Sigmoid colon (tissue), 7 donors: Measurements from ENCODE around the gene LSR. TPM values are rescaled to one million over a fixed set of nuclear protein-coding genes. Genes with fewer than 3 reads are reported as not detected.

Experiments
- DNase-seq: peaks from one replicate; pipeline ENCODE4 v3.0.0-alpha.2; 2019
- H3K27ac ChIP-seq, 4 donors: fragments of 200-600 bp; sonication (generic); one replicate each; pipeline ENCODE4 v1.5.1; 2016 to 2019; ENCODE audit warnings: mild to moderate bottlenecking in 1 of 4
- H3K27me3 ChIP-seq, 3 donors: fragments of 200-600 bp; sonication (generic); one replicate each; pipeline ENCODE4 v1.5.1; 2019; ENCODE audit warnings: mild to moderate bottlenecking in 1 of 3
- H3K36me3 ChIP-seq, 4 donors: fragments of 200-600 bp; sonication (generic); one replicate each; pipeline ENCODE4 v1.5.1; 2016 to 2019
- H3K4me1 ChIP-seq, 4 donors: fragments of 200-600 bp; sonication (generic); one replicate each; pipeline ENCODE4 v1.5.1; 2017 to 2019
- H3K4me3 ChIP-seq, 4 donors: fragments of 200-600 bp; sonication (generic); one replicate each; pipeline ENCODE4 v1.5.1; 2017 to 2019; ENCODE audit warnings: mild to moderate bottlenecking in 2 of 4, moderate library complexity in 1 of 4
- H3K9me3 ChIP-seq, 4 donors: fragments of 200-600 bp in 3 of 4; sonication (generic) in 3 of 4; one replicate each; pipeline versions ENCODE4 v1.5.1 to v1.6.1; 2013 to 2019
- EP300 ChIP-seq, 4 donors: sonication (generic); formaldehyde crosslinking; IDR thresholded peaks; one replicate each; pipeline ENCODE4 v1.6.1; 2017; ENCODE audit warnings: antibody characterized with exemption in 4 of 4
- POLR2A ChIP-seq, 2 donors: fragments of 450-650 bp; IDR thresholded peaks; one replicate each; pipeline ENCODE4 v1.6.1; 2016; ENCODE audit warnings: antibody characterized with exemption in 2 of 2, mild to moderate bottlenecking in 2 of 2, moderate library complexity in 2 of 2
- POLR2AphosphoS5 ChIP-seq, 4 donors: sonication (generic); formaldehyde crosslinking; IDR thresholded peaks; one replicate each; pipeline ENCODE4 v1.6.1; 2017; ENCODE audit warnings: antibody characterized with exemption in 4 of 4
- WGBS, 2 donors: extraction: QIAGEN DNeasy Blood & Tissue Kit; methylation state at CpG; one replicate each; pipeline ENCODE4 v1.1.7; 2013; 5-methylcytosine and 5-hydroxymethylcytosine counted together
- intact Hi-C: fragments of 100-400 bp; cut with DNase I; formaldehyde crosslinking; loops from one replicate; pipeline ENCODE4 v1.15.1; 2023
- polyA plus RNA-seq, 3 donors: library from polyadenylated mRNA; stranded (reverse); fragments of 200-250 nt; gene quantifications; one replicate each; pipeline ENCODE4 v1.2.3, GENCODE V29; 2013
- total RNA-seq, 4 donors: library from RNA; depleted of rRNA; stranded (reverse); fragments of >200 nt; gene quantifications; one replicate each; pipeline ENCODE4 v1.1.0, GENCODE V29; 2016
- TF ChIP-seq, protein P1 (sequence below), 4 experiments: fragments of 450-650 bp in 3 of 4; fragments of 200-600 bp in 1 of 4; IDR thresholded peaks; one replicate each; pipeline ENCODE4 v1.5.1; 2016 to 2019; ENCODE audit warnings: antibody characterized with exemption in 4 of 4, mild to moderate bottlenecking in 3 of 4, moderate library complexity in 2 of 4
- donor health status: healthy with polysubstance abuse.
- donor health status: Bipolar disorder and iron deficiency.
- donor health status: healthy.

LSR gene
- total and polyA plus RNA-seq, 7 donors = 0.68 to 218 (median 3.6) TPM

DNA sequence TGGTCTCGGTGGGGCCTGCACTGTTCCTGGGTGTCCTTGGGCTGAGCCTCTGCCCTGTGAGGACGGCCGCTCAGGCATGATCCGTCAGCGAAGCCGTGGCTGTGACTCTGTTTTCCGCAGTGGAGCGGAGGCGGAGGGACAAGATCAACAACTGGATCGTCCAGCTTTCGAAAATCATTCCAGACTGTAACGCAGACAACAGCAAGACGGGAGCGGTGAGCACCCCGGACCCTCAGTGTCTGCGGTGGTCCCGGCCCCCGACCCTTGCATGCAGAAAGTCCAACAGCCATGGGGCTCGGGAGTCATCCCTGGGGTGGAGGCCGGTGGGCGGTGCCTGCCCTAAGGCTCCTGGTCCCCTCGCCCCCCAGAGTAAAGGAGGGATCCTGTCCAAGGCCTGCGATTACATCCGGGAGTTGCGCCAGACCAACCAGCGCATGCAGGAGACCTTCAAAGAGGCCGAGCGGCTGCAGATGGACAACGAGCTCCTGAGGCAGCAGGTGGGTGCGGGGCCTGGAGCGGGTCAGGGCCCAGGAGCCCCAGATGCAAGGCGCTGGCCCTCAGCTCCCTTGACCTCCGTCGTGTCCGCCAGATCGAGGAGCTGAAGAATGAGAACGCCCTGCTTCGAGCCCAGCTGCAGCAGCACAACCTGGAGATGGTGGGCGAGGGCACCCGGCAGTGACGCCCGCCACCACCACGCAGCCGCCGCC lies 29.9 kb downstream of the LSR start:
- Histone ChIP-seq H3K4me1 (no peaks in the 10 kb centered on the region), H3K27me3 (peaks cover 0 to 22% (median 5%) of the 10 kb centered on the region in 3 donors), H3K9me3 (no peaks in the 10 kb centered on the region), H3K27ac (no peak overlapping the region), H3K36me3 (peaks cover 16 to 59% (median 32%) of the 10 kb centered on the region in 4 donors), H3K4me3 (no peak overlapping the region)
- WGBS, 2 donors = 94% methylated on average over 45 of the region's 45 CpGs
- TF ChIP-seq POLR2AphosphoS5 (IDR thresholded peaks at IDR 0.05) (no peak), POLR2A (IDR thresholded peaks at IDR 0.05) (no peak), EP300 (IDR thresholded peaks at IDR 0.05) (no peak)
- TF ChIP-seq, protein P1, sequence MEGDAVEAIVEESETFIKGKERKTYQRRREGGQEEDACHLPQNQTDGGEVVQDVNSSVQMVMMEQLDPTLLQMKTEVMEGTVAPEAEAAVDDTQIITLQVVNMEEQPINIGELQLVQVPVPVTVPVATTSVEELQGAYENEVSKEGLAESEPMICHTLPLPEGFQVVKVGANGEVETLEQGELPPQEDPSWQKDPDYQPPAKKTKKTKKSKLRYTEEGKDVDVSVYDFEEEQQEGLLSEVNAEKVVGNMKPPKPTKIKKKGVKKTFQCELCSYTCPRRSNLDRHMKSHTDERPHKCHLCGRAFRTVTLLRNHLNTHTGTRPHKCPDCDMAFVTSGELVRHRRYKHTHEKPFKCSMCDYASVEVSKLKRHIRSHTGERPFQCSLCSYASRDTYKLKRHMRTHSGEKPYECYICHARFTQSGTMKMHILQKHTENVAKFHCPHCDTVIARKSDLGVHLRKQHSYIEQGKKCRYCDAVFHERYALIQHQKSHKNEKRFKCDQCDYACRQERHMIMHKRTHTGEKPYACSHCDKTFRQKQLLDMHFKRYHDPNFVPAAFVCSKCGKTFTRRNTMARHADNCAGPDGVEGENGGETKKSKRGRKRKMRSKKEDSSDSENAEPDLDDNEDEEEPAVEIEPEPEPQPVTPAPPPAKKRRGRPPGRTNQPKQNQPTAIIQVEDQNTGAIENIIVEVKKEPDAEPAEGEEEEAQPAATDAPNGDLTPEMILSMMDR (IDR thresholded peaks at IDR 0.05) = no peak
- DNase-seq = no peak
- intact Hi-C loops = no loop called here

DNA sequence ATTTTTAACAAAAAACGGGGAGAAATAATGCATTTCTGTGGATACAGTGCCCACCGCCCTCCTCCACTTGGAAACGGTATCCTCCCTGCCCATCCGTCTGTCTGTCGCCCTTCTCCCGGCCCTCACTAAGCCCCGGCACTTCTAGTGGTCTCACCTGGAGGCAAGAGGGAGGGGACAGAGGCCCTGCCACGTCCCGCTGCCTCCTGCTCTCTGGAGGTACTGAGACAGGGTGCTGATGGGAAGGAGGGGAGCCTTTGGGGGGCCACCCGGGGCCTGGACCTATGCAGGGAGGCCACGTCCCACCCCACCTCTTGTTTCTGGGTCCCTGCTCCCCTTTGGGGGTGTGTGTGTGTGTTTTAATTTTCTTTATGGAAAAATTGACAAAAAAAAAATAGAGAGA lies 30.6 kb downstream of the LSR start:
- Histone ChIP-seq H3K4me1 (no peaks in the 10 kb centered on the region), H3K4me3 (no peak overlapping the region), H3K9me3 (no peaks in the 10 kb centered on the region), H3K36me3 (peaks cover 16 to 52% (median 28%) of the 10 kb centered on the region in 4 donors), H3K27ac (no peak overlapping the region), H3K27me3 (peaks cover 0 to 28% (median 5%) of the 10 kb centered on the region in 3 donors)
- TF ChIP-seq, protein P1 (IDR thresholded peaks at IDR 0.05) = no peak
- TF ChIP-seq POLR2AphosphoS5 (IDR thresholded peaks at IDR 0.05) = no peak
- TF ChIP-seq EP300 (IDR thresholded peaks at IDR 0.05) = no peak
- no peak for TF ChIP-seq POLR2A (IDR thresholded peaks at IDR 0.05)
- no peak for DNase-seq
- intact Hi-C loops = no loop called here
- WGBS, 2 donors = 83 to 92% methylated on average over 11 of the region's 11 CpGs

DNA sequence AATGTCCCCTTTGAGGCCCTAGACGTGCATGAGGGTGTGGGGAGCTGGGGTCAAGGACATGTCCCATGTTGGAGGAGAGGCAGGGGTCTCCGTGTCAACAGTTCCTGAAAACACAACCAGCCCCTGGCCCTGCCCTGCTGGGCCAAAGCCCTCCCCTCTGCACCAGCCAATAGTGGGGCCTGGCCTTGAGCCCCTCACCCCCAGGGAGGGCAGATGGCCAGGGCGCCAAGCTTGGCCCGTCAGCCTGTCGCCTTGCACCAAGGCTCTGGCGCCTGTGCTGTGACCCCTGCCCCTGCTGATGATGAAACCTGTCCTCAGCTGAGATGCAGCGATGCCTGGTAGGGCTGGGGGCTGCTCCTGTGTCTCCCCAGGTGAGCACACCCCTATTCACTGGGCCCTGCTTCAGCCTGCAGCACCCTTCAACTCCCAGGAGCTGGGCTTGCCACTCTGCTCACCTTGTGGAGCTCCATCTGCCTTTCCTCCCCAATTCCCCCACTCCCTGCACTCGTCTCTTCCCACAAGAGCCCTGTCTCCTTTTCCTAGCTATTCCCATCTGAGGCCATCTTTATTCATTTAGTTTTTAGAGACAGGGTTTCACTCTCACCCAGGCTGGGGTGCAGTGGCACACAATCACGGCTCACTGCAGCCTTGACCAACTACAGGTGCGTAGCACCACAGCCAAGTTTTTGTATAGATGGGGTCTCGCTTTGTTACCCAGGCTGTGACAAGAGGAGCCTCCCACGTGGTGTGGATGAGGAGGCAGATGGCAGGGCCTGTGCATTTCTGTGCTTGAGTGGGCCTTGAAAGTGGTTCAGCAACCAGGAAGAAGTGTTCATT lies 31.4 kb downstream of the LSR start:
- no peak for DNase-seq
- peaks cover 16 to 44% (median 27%) of the 10 kb centered on the region in 4 donors for H3K36me3 ChIP-seq
- no peaks in the 10 kb centered on the region for H3K4me1 ChIP-seq
- no peak overlapping the region for H3K4me3 ChIP-seq
- peaks cover 0 to 37% (median 10%) of the 10 kb centered on the region in 3 donors for H3K27me3 ChIP-seq
- intact Hi-C loops = no loop called here
- H3K27ac ChIP-seq = no peak overlapping the region
- WGBS, 2 donors = 58 to 66% methylated on average over 12 of the region's 12 CpGs
- H3K9me3 ChIP-seq = no peaks in the 10 kb centered on the region
- TF ChIP-seq POLR2A (IDR thresholded peaks at IDR 0.05) (no peak), POLR2AphosphoS5 (IDR thresholded peaks at IDR 0.05) (no peak), EP300 (IDR thresholded peaks at IDR 0.05) (no peak)
- TF ChIP-seq, protein P1 (IDR thresholded peaks at IDR 0.05) = no peak

DNA sequence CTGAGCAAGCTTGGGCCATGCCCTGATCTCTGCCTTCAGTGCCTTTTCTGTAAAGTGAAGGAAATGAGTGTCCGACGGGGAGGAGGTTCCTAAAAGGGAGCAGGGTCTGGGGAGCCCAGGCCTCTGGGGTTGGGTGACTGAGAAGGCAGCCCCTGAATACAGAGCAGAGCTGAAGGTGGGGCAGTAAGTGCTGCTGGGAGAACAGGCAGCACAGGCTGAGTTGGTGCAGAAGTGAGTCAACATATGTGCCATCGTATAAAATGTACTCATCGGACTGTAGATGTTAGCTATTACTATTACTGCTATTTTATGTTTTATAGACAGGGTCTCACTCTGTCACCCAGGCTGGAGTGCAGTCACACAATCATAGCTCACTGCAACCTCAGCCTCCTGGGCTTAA lies 32.5 kb downstream of the LSR start:
- intact Hi-C loops = no loop called here
- WGBS, 2 donors = 34 to 64% methylated on average over 4 of the region's 4 CpGs
- Histone ChIP-seq H3K27me3 (peaks cover 0 to 45% (median 10%) of the 10 kb centered on the region in 3 donors), H3K9me3 (no peaks in the 10 kb centered on the region), H3K27ac (no peak overlapping the region), H3K36me3 (peaks cover 16 to 34% (median 23%) of the 10 kb centered on the region in 4 donors), H3K4me1 (no peaks in the 10 kb centered on the region), H3K4me3 (no peak overlapping the region)
- no peak for DNase-seq
- TF ChIP-seq EP300 (IDR thresholded peaks at IDR 0.05) (no peak), POLR2A (IDR thresholded peaks at IDR 0.05) (no peak), POLR2AphosphoS5 (IDR thresholded peaks at IDR 0.05) (no peak)
- TF ChIP-seq, protein P1 (IDR thresholded peaks at IDR 0.05) = no peak
